GM12873 (cell line): ENCODE measurements around the gene IRF2BP1.

Experiments used
- TF ChIP-seq, protein P1 (sequence below): IDR thresholded peaks from 2 replicates; pipeline ENCODE4 v1.5.1; 2012; ENCODE audit warnings: low read depth, mild to moderate bottlenecking, moderate library complexity, low read length, control low read depth; ENCODE audit not compliant: insufficient read depth; ENCODE audit errors: missing control alignments

Gene IRF2BP1

DNA sequence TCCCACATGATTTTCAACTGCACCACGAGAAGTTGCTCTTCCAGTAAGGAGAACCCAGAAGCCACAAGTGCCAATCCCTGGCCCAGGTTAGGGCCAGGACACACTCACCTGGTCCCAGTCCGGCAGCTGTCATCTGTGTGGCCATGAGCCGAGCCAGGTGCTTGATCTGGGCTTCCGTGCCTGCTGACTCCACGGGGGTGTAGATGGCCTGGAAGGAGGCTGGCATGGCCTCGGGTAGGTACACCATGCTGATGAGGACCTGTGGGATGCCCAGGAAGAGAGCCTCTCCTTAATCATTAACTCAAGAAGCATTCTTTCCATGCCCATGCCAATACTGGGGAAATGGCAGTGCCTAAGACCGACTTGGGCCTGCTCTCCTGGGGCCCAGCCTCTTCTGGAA lies 51.0 kb downstream of the IRF2BP1 start:
- TF ChIP-seq, protein P1, sequence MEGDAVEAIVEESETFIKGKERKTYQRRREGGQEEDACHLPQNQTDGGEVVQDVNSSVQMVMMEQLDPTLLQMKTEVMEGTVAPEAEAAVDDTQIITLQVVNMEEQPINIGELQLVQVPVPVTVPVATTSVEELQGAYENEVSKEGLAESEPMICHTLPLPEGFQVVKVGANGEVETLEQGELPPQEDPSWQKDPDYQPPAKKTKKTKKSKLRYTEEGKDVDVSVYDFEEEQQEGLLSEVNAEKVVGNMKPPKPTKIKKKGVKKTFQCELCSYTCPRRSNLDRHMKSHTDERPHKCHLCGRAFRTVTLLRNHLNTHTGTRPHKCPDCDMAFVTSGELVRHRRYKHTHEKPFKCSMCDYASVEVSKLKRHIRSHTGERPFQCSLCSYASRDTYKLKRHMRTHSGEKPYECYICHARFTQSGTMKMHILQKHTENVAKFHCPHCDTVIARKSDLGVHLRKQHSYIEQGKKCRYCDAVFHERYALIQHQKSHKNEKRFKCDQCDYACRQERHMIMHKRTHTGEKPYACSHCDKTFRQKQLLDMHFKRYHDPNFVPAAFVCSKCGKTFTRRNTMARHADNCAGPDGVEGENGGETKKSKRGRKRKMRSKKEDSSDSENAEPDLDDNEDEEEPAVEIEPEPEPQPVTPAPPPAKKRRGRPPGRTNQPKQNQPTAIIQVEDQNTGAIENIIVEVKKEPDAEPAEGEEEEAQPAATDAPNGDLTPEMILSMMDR = no peak
